Gastrocnemius medialis (tissue), 4 donors: ENCODE results near the gene DSCAML1.

Experiments
- POLR2A ChIP-seq, 2 donors: fragments of 450-650 bp; IDR thresholded peaks; one replicate each; pipeline ENCODE4 v1.6.1; 2017; ENCODE audit warnings: antibody characterized with exemption in 2 of 2, mild to moderate bottlenecking in 2 of 2, moderate library complexity in 2 of 2
- TF ChIP-seq, protein P1 (sequence below), 5 experiments: fragments of 450-650 bp in 3 of 5; fragments of 200-600 bp in 2 of 5; sonication (generic) in 2 of 5; IDR thresholded peaks in 4 of 5; conservative IDR thresholded peaks in 1 of 5; 1 replicate in 4 of 5; 2 replicates in 1 of 5; pipeline ENCODE4 v1.5.1; 2016 to 2019; ENCODE audit warnings: antibody characterized with exemption in 5 of 5, mild to moderate bottlenecking in 3 of 5, moderate library complexity in 3 of 5

DNA sequence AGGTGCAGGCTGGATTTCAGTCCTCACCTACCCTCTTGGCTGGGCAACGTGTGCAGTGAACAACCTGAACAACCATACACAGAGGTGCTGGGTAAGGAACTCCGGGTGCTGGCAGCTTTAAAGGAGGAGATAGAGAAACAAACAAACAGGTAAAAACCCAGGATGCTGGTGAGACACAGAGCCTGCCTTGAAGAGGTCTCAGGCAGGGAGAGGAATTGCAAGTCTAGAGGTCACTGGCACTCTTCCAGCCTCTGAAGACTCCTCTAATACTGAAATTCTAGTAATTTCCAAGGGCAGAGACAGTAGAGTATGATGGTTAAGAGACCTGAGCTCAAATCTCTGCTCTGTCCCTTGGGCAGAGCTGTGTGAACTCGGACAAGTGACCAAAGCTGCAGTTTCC, 276.8 kb downstream of the DSCAML1 start:
- TF ChIP-seq, protein P1, sequence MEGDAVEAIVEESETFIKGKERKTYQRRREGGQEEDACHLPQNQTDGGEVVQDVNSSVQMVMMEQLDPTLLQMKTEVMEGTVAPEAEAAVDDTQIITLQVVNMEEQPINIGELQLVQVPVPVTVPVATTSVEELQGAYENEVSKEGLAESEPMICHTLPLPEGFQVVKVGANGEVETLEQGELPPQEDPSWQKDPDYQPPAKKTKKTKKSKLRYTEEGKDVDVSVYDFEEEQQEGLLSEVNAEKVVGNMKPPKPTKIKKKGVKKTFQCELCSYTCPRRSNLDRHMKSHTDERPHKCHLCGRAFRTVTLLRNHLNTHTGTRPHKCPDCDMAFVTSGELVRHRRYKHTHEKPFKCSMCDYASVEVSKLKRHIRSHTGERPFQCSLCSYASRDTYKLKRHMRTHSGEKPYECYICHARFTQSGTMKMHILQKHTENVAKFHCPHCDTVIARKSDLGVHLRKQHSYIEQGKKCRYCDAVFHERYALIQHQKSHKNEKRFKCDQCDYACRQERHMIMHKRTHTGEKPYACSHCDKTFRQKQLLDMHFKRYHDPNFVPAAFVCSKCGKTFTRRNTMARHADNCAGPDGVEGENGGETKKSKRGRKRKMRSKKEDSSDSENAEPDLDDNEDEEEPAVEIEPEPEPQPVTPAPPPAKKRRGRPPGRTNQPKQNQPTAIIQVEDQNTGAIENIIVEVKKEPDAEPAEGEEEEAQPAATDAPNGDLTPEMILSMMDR (IDR thresholded peaks at IDR 0.05 in 4 of 5, conservative IDR thresholded peaks at IDR 0.05 in 1 of 5) = no peak
- no peak for TF ChIP-seq POLR2A (IDR thresholded peaks at IDR 0.05)
